ENCODE measurements around the gene STX8. TPM values are rescaled to one million over a fixed set of nuclear protein-coding genes. Genes with fewer than 3 reads are reported as not detected.

STX8 gene
- total RNA-seq, 2 donors from 2014 or later = 66.8 to 68.8 TPM

DNA sequence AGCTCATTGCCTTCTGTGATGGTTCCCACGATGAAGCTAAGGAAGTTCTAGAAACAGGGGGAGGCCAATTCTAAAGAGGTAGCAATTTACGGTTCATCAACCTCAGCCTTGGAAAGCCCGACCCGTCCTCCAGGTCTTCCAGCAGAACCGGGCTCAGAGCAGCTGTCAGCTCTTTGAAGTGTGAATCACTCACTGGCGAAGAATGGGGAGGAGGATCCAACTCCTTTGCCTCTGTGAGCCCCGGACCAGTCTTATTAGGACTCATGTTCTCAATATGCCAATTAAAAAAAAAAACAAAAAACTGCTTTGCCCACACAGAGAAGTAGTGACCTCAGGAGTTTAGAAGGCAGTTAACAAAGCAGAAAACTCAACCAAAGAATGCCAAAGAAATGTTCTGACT, 31.4 kb downstream of the STX8 start:
- H3K36me3 Mint-ChIP-seq (ENCODE audit: low read depth) = peaks cover 5% of the 10 kb centered on the region
- H3K27me3 Mint-ChIP-seq = no peaks in the 10 kb centered on the region
- H3K27ac Mint-ChIP-seq = no peak overlapping the region
- ATAC-seq (no peak), DNase-seq (no peak)
- no peaks in the 10 kb centered on the region for H3K9me3 ChIP-seq (ENCODE audit: control insufficient read depth, low read length, poor library complexity, severe bottlenecking)
- H3K4me1 Mint-ChIP-seq = peaks cover 6% of the 10 kb centered on the region
- no peak overlapping the region for H3K4me3 Mint-ChIP-seq

GRCh38 chr17:9541718-9542117, 33.9 kb downstream of the STX8 start:
- Mint-ChIP-seq H3K4me1 (peaks cover 9% of the 10 kb centered on the region), H3K4me3 (no peak overlapping the region), H3K27ac (no peak overlapping the region), H3K36me3 (ENCODE audit: low read depth) (peaks cover 5% of the 10 kb centered on the region), H3K27me3 (no peaks in the 10 kb centered on the region)
- no peak for ATAC-seq
- no peak for DNase-seq
- H3K9me3 ChIP-seq (ENCODE audit: control insufficient read depth, low read length, poor library complexity, severe bottlenecking) = no peaks in the 10 kb centered on the region

GRCh38 chr17:9538626-9539025, 37.0 kb downstream of the STX8 start:
- Mint-ChIP-seq H3K36me3 (ENCODE audit: low read depth) (peaks cover 5% of the 10 kb centered on the region), H3K27me3 (no peaks in the 10 kb centered on the region), H3K27ac (no peak overlapping the region), H3K4me1 (peaks cover 8% of the 10 kb centered on the region), H3K4me3 (no peak overlapping the region)
- H3K9me3 ChIP-seq (ENCODE audit: control insufficient read depth, low read length, poor library complexity, severe bottlenecking) = no peaks in the 10 kb centered on the region
- ATAC-seq = no peak
- no peak for DNase-seq

GRCh38 chr17:9537177-9537776, 38.3 kb downstream of the STX8 start:
- Mint-ChIP-seq H3K27ac (no peak overlapping the region), H3K4me1 (peaks cover 8% of the 10 kb centered on the region), H3K36me3 (ENCODE audit: low read depth) (peaks cover 5% of the 10 kb centered on the region), H3K27me3 (no peaks in the 10 kb centered on the region), H3K4me3 (no peak overlapping the region)
- no peaks in the 10 kb centered on the region for H3K9me3 ChIP-seq (ENCODE audit: control insufficient read depth, low read length, poor library complexity, severe bottlenecking)
- ATAC-seq = no peak
- DNase-seq = no peak

DNA sequence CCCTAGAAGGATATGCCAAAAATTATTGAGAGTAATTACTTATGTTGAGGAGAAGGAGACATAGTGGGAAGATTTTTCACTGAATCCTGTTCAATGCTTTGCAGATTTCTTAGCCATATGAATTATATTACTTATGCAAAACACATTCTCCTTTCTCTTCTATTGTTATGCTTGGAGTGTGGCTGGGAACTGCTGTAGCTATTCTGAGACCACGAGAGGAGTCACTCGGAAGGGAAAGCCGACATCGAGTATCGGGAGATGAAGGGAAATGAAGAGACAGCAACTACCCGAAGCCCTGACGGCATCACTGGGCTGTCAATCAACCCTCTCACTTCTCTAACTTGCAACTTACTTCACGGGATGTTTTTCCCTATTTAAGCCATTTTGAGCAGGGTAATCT, 39.6 kb downstream of the STX8 start:
- H3K36me3 Mint-ChIP-seq (ENCODE audit: low read depth) = peaks cover 4% of the 10 kb centered on the region
- no peaks in the 10 kb centered on the region for H3K27me3 Mint-ChIP-seq
- no peaks in the 10 kb centered on the region for H3K9me3 ChIP-seq (ENCODE audit: control insufficient read depth, low read length, poor library complexity, severe bottlenecking)
- H3K4me1 Mint-ChIP-seq = peaks cover 8% of the 10 kb centered on the region
- ATAC-seq = no peak
- H3K27ac Mint-ChIP-seq = no peak overlapping the region
- H3K4me3 Mint-ChIP-seq = no peak overlapping the region
- no peak for DNase-seq

GRCh38 chr17:9533441-9533840, 42.2 kb downstream of the STX8 start:
- H3K4me3 Mint-ChIP-seq = no peak overlapping the region
- H3K4me1 Mint-ChIP-seq = peaks cover 3% of the 10 kb centered on the region
- no peaks in the 10 kb centered on the region for H3K9me3 ChIP-seq (ENCODE audit: control insufficient read depth, low read length, poor library complexity, severe bottlenecking)
- H3K36me3 Mint-ChIP-seq (ENCODE audit: low read depth) = no peaks in the 10 kb centered on the region
- no peaks in the 10 kb centered on the region for H3K27me3 Mint-ChIP-seq
- ATAC-seq (no peak), DNase-seq (no peak)
- peak overlapping the region; percentile 45 for H3K27ac Mint-ChIP-seq

- H3K27me3 Mint-ChIP-seq = no peaks in the 10 kb centered on the region
These were observed 42.9 kb downstream of the STX8 start for GRCh38 chr17:9532715-9533114.

GRCh38 chr17:9531034-9531433, 44.6 kb downstream of the STX8 start:
- H3K9me3 ChIP-seq (ENCODE audit: control insufficient read depth, low read length, poor library complexity, severe bottlenecking) = no peaks in the 10 kb centered on the region
- H3K4me1 Mint-ChIP-seq = peaks cover 3% of the 10 kb centered on the region
- no peaks in the 10 kb centered on the region for H3K36me3 Mint-ChIP-seq (ENCODE audit: low read depth)
- DNase-seq = no peak
- no peaks in the 10 kb centered on the region for H3K27me3 Mint-ChIP-seq
- H3K27ac Mint-ChIP-seq = no peak overlapping the region
- no peak overlapping the region for H3K4me3 Mint-ChIP-seq
- ATAC-seq = no peak

More at GRCh38 chr17:9532715-9533114, 42.9 kb downstream of the STX8 start:
- no peaks in the 10 kb centered on the region for H3K9me3 ChIP-seq (ENCODE audit: control insufficient read depth, low read length, poor library complexity, severe bottlenecking)
- ATAC-seq (no peak), DNase-seq (no peak)
- H3K36me3 Mint-ChIP-seq (ENCODE audit: low read depth) = no peaks in the 10 kb centered on the region
- peaks cover 3% of the 10 kb centered on the region for H3K4me1 Mint-ChIP-seq
- no peak overlapping the region for H3K4me3 Mint-ChIP-seq
- no peak overlapping the region for H3K27ac Mint-ChIP-seq

DNA sequence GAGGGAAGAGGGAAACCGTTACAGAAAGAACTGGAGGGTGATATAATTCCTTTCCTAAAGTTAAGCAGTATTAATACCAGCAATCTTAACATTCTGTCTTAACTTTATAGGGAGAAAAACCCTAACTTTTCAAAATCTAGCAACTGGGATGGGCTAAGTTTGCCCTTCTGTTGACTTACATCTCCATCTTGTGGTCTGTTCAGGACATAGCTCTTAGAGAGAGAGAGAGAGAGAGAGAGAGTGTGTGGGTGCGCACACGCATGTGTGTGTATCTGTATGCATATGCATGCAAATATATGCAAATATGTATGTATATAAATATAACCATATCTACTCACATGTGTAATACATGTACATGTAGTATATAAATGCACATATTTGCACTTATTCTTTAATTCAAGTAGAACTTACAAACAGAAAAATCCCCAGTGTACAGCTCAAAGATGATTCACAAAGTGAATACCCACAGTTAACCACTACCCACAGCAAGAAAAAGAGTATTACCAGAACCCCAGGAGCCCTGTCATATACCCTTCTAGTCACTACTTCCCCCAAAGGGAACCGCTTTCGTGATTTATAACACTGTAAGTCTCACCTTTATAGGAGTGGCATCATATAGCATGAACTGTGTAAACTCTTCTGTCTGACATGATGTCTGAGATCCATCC, 46.5 kb downstream of the STX8 start:
- DNase-seq = no peak
- ATAC-seq = no peak
- H3K27me3 Mint-ChIP-seq = no peaks in the 10 kb centered on the region
- peak overlapping the region; percentile 59 for H3K27ac Mint-ChIP-seq
- no peaks in the 10 kb centered on the region for H3K9me3 ChIP-seq (ENCODE audit: control insufficient read depth, low read length, poor library complexity, severe bottlenecking)
- peaks cover 6% of the 10 kb centered on the region for H3K4me1 Mint-ChIP-seq
- H3K36me3 Mint-ChIP-seq (ENCODE audit: low read depth) = no peaks in the 10 kb centered on the region
- no peak overlapping the region for H3K4me3 Mint-ChIP-seq

DNA sequence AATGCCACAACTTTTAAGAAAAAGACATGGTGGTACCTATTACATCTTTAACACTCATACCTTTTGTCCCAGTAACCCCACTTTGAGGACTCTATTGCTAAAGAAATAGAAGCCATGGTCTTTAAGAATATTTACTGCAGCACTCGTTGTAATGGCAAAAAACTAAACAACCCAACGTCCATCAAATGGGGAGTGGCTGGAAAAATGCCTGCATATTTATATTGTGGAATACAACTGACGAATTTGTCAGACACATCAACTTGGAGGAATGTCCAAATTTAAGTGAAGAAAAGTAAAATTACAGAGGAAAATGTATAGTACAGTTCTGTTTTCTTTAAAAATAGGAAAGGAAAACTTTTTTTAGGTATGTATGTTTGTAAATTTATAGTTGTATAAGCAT, 47.8 kb downstream of the STX8 start:
- no peaks in the 10 kb centered on the region for H3K27me3 Mint-ChIP-seq
- H3K36me3 Mint-ChIP-seq (ENCODE audit: low read depth) = no peaks in the 10 kb centered on the region

DNA sequence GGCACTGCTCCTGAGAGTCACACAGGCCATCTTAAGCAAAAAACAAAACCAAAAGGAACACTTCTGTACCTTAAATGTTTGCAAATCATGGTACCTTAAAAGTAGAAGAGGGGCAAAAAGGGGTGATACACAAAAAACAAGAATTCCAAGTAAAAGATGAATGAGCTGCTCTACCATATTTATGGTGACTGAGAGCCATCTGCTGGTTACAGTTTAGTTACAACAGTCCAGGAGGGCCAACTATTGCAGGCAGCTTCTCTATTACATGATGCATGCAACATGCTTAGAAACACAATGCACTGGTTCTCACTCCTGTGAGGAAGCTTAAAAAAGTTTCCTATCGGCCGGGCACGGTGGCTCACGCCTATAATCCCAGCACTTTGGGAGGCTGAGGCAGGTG, 53.5 kb downstream of the STX8 start:
- Mint-ChIP-seq H3K4me3 (no peak overlapping the region), H3K4me1 (peaks cover 35% of the 10 kb centered on the region), H3K36me3 (ENCODE audit: low read depth) (peaks cover 3% of the 10 kb centered on the region), H3K27me3 (no peaks in the 10 kb centered on the region), H3K27ac (no peak overlapping the region)
- no peaks in the 10 kb centered on the region for H3K9me3 ChIP-seq (ENCODE audit: control insufficient read depth, low read length, poor library complexity, severe bottlenecking)
- ATAC-seq (no peak), DNase-seq (no peak)

More for the DNA sequence above, 47.8 kb downstream of the STX8 start:
- DNase-seq (no peak), ATAC-seq (no peak)
- H3K9me3 ChIP-seq (ENCODE audit: control insufficient read depth, low read length, poor library complexity, severe bottlenecking) = no peaks in the 10 kb centered on the region
- H3K4me3 Mint-ChIP-seq = no peak overlapping the region
- peaks cover 3% of the 10 kb centered on the region for H3K4me1 Mint-ChIP-seq
- no peak overlapping the region for H3K27ac Mint-ChIP-seq

DNA sequence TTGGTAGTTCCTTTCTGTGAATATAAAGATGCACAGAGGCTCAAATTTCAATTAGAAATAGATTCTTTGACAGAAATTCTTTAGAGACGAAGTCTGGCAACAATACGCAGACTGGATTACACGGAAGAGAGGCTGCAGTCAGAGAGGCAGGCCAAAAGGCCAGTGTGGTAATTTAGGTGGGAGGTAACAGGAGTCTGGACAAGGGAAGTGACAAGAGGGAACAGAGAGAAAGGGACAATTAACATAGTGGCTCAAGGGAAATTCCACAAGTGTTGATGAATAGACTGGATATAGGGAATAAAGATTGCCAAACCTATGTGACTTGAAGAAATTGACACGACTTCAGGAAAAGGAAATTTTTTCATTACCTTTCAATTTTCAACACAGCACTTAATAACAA, 54.6 kb downstream of the STX8 start:
- H3K36me3 Mint-ChIP-seq (ENCODE audit: low read depth) = peaks cover 3% of the 10 kb centered on the region
- no peaks in the 10 kb centered on the region for H3K9me3 ChIP-seq (ENCODE audit: control insufficient read depth, low read length, poor library complexity, severe bottlenecking)
- DNase-seq = no peak
- H3K27ac Mint-ChIP-seq = no peak overlapping the region
- peaks cover 37% of the 10 kb centered on the region for H3K4me1 Mint-ChIP-seq
- no peak overlapping the region for H3K4me3 Mint-ChIP-seq
- ATAC-seq = no peak
- H3K27me3 Mint-ChIP-seq = no peaks in the 10 kb centered on the region

- Mint-ChIP-seq H3K27me3 (no peaks in the 10 kb centered on the region), H3K36me3 (ENCODE audit: low read depth) (peaks cover 3% of the 10 kb centered on the region), H3K4me3 (peak overlapping the region; percentile 33), H3K27ac (peak overlapping the region; percentile 19), H3K4me1 (peaks cover 37% of the 10 kb centered on the region)
- H3K9me3 ChIP-seq (ENCODE audit: control insufficient read depth, low read length, poor library complexity, severe bottlenecking) = no peaks in the 10 kb centered on the region
- ATAC-seq = no peak
- no peak for DNase-seq
These were observed 55.0 kb downstream of the STX8 start for GRCh38 chr17:9520649-9521048.

Data from T-helper 17 cell (primary cell).